Esophagus squamous epithelium (tissue), 5 donors: ENCODE data around the gene ARMH3. TPM values are rescaled to one million over a fixed set of nuclear protein-coding genes. Genes with fewer than 3 reads are reported as not detected.

Experiments
- DNase-seq: peaks from one replicate; lab custom pipeline; 2025; lab: John Stamatoyannopoulos, UW
- H3K27ac ChIP-seq, 4 donors: fragments of 200-600 bp; sonication (generic); one replicate each; pipeline ENCODE4 v1.5.1; 2016 to 2019; ENCODE audit warnings: mild to moderate bottlenecking in 1 of 4
- H3K27me3 ChIP-seq, 4 donors: fragments of 200-600 bp; sonication (generic); 1 replicate in 3 of 4; 2 replicates in 1 of 4; pipeline versions ENCODE4 v1.5.1 to v1.6.0; 2017 to 2021; ENCODE audit warnings: antibody characterized with exemption in 1 of 4
- H3K36me3 ChIP-seq, 3 donors: fragments of 200-600 bp; sonication (generic); one replicate each; pipeline ENCODE4 v1.5.1; 2016 to 2019
- H3K4me1 ChIP-seq, 3 donors: fragments of 200-600 bp; sonication (generic); one replicate each; pipeline ENCODE4 v1.5.1; 2017 to 2019
- H3K4me3 ChIP-seq, 4 donors: fragments of 200-600 bp; sonication (generic); 1 replicate in 3 of 4; 2 replicates in 1 of 4; pipeline ENCODE4 v1.5.1; 2016 to 2019; ENCODE audit warnings: mild to moderate bottlenecking in 2 of 4, moderate library complexity in 1 of 4
- H3K9me3 ChIP-seq, 3 donors: fragments of 200-600 bp; sonication (generic); one replicate each; pipeline ENCODE4 v1.5.1; 2016 to 2019
- CTCF ChIP-seq, 6 experiments: fragments of 450-650 bp in 4 of 6; fragments of 200-600 bp in 2 of 6; sonication (generic) in 2 of 6; IDR thresholded peaks; one replicate each; pipeline ENCODE4 v1.5.1; 2016 to 2019; ENCODE audit warnings: antibody characterized with exemption in 6 of 6, mild to moderate bottlenecking in 4 of 6, moderate library complexity in 4 of 6
- POLR2A ChIP-seq, 4 donors: fragments of 450-650 bp; IDR thresholded peaks; one replicate each; pipeline ENCODE4 v1.6.1; 2017; ENCODE audit warnings: antibody characterized with exemption in 4 of 4, mild to moderate bottlenecking in 4 of 4, moderate library complexity in 3 of 4
- WGBS, 2 donors: methylation state at CpG; one replicate each; pipeline ENCODE4 v1.1.5; 2018; 5-methylcytosine and 5-hydroxymethylcytosine counted together
- intact Hi-C: fragments of 100-400 bp; cut with DNase I; formaldehyde crosslinking; loops from one replicate; pipeline ENCODE4 v1.15.0; 2022
- total RNA-seq, 4 donors: library from RNA; depleted of rRNA; stranded (reverse); fragments of >200 nt; gene quantifications; one replicate each; pipeline ENCODE4 v1.1.0, GENCODE V29; 2016
- donor health status: DM: yes; HTN: yes; CAD: no.

The ARMH3 gene
- total RNA-seq, 4 donors from 2014 or later, result 13.3 to 17.2 (median 16.1) TPM

- H3K27me3 ChIP-seq, result no peaks in the 10 kb centered on the region
- no peak overlapping the region for H3K4me3 ChIP-seq
- DNase-seq, result no peak
- TF ChIP-seq CTCF (IDR thresholded peaks at IDR 0.05) (no peak), POLR2A (IDR thresholded peaks at IDR 0.05) (no peak)
- intact Hi-C loops, result no loop called here
- WGBS, 2 donors, result 92 to 96% methylated on average over 2 to 3 of the region's 3 CpGs
- H3K27ac ChIP-seq, result no peak overlapping the region
- peaks cover 0 to 58% (median 4%) of the 10 kb centered on the region in 3 donors for H3K36me3 ChIP-seq
- peaks cover 0 to 12% (median 0%) of the 10 kb centered on the region in 3 donors for H3K4me1 ChIP-seq
- no peaks in the 10 kb centered on the region for H3K9me3 ChIP-seq
These were observed 205.2 kb downstream of the ARMH3 start for GRCh38 chr10:101850749-101851148.

GRCh38 chr10:101848894-101849351 lies 207.1 kb downstream of the ARMH3 start:
- H3K9me3 ChIP-seq, result no peaks in the 10 kb centered on the region
- no peak overlapping the region for H3K4me3 ChIP-seq
- H3K27ac ChIP-seq, result no peak overlapping the region
- WGBS, 2 donors, result 63 to 65% methylated on average over 2 to 3 of the region's 3 CpGs
- no peak for DNase-seq
- intact Hi-C loops, result loop anchor here (10.0 kb wide), 1 partner anchor 166 kb away; no protein-coding TSS in a partner anchor
- no peaks in the 10 kb centered on the region for H3K27me3 ChIP-seq
- no peak for TF ChIP-seq POLR2A (IDR thresholded peaks at IDR 0.05)
- TF ChIP-seq CTCF (IDR thresholded peaks at IDR 0.05), result no peak
- H3K36me3 ChIP-seq, result peaks cover 0 to 66% (median 4%) of the 10 kb centered on the region in 3 donors
- peaks cover 0 to 16% (median 6%) of the 10 kb centered on the region in 3 donors for H3K4me1 ChIP-seq

- H3K27ac ChIP-seq, result no peak overlapping the region
- intact Hi-C loops, result loop anchor here (10.0 kb wide), 1 partner anchor 166 kb away; no protein-coding TSS in a partner anchor
- no peak for DNase-seq
These were observed 207.6 kb downstream of the ARMH3 start for GRCh38 chr10:101848408-101848807.

GRCh38 chr10:101845893-101846292 lies 210.1 kb downstream of the ARMH3 start:
- intact Hi-C loops, result loop anchor here (10.0 kb wide), 1 partner anchor 169 kb away; no protein-coding TSS in a partner anchor
- no peak for DNase-seq
- Histone ChIP-seq H3K27ac (no peak overlapping the region), H3K36me3 (peaks cover 0 to 57% (median 4%) of the 10 kb centered on the region in 3 donors), H3K4me1 (peaks cover 7 to 32% (median 17%) of the 10 kb centered on the region in 3 donors), H3K27me3 (no peaks in the 10 kb centered on the region), H3K4me3 (no peak overlapping the region), H3K9me3 (no peaks in the 10 kb centered on the region)
- 82 to 100% methylated on average over 1 to 3 of the region's 3 CpGs for WGBS, 2 donors
- no peak for TF ChIP-seq POLR2A (IDR thresholded peaks at IDR 0.05)
- no peak for TF ChIP-seq CTCF (IDR thresholded peaks at IDR 0.05)

More at GRCh38 chr10:101848408-101848807, 207.6 kb downstream of the ARMH3 start:
- Histone ChIP-seq H3K36me3 (peaks cover 0 to 66% (median 4%) of the 10 kb centered on the region in 3 donors), H3K9me3 (no peaks in the 10 kb centered on the region), H3K4me1 (peaks cover 0 to 21% (median 11%) of the 10 kb centered on the region in 3 donors), H3K27me3 (no peaks in the 10 kb centered on the region), H3K4me3 (no peak overlapping the region)
- 58 to 61% methylated on average over 4 of the region's 4 CpGs for WGBS, 2 donors
- TF ChIP-seq POLR2A (IDR thresholded peaks at IDR 0.05) (no peak), CTCF (IDR thresholded peaks at IDR 0.05) (no peak)
